Body of pancreas (tissue), 4 donors: ENCODE measurements around the gene HIBCH.

Experiments
- POLR2A ChIP-seq, 3 donors: fragments of 450-650 bp; IDR thresholded peaks; one replicate each; pipeline ENCODE4 v1.6.1; 2016; ENCODE audit warnings: antibody characterized with exemption in 3 of 3, mild to moderate bottlenecking in 2 of 3
- TF ChIP-seq, protein P1 (sequence below), 7 experiments: fragments of 450-650 bp in 4 of 7; fragments of 200-600 bp in 3 of 7; sonication (generic) in 3 of 7; IDR thresholded peaks; one replicate each; pipeline ENCODE4 v1.5.1; 2016 to 2019; ENCODE audit warnings: antibody characterized with exemption in 7 of 7

DNA sequence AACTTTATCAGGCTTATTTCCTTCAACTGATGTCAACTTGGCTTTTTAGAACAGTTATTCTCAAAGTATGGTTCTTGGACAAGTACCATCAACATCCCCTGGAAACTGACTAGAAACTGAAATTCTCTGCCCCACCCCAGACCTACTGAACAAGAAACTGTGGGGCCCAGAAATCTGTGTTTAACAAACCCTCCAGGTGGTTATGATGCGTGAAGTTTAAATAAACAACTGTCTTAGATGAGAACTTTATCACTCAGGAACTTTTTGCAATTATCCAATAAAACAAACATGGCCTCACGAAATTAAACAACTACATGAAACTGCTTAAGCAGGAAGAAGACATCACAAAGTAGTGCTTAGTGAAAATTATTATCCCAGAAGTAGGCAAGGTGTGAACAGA lies 4.4 kb downstream of the HIBCH start:
- TF ChIP-seq, protein P1, sequence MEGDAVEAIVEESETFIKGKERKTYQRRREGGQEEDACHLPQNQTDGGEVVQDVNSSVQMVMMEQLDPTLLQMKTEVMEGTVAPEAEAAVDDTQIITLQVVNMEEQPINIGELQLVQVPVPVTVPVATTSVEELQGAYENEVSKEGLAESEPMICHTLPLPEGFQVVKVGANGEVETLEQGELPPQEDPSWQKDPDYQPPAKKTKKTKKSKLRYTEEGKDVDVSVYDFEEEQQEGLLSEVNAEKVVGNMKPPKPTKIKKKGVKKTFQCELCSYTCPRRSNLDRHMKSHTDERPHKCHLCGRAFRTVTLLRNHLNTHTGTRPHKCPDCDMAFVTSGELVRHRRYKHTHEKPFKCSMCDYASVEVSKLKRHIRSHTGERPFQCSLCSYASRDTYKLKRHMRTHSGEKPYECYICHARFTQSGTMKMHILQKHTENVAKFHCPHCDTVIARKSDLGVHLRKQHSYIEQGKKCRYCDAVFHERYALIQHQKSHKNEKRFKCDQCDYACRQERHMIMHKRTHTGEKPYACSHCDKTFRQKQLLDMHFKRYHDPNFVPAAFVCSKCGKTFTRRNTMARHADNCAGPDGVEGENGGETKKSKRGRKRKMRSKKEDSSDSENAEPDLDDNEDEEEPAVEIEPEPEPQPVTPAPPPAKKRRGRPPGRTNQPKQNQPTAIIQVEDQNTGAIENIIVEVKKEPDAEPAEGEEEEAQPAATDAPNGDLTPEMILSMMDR (IDR thresholded peaks at IDR 0.05): no peak
- no peak for TF ChIP-seq POLR2A (IDR thresholded peaks at IDR 0.05)
